H9 (cell line): Measurements from ENCODE around the gene EXOC6. TPM values are rescaled to one million over a fixed set of nuclear protein-coding genes. Genes with fewer than 3 reads are reported as not detected.

Experiments used
- DNase-seq: peaks from one replicate; pipeline ENCODE4 v3.0.0-alpha.2; 2017
- H2AFZ ChIP-seq: one replicate; pipeline ENCODE4 v1.6.1; 2013; ENCODE audit warnings: mild to moderate bottlenecking, low read length, control low read depth, moderate library complexity
- H2AK5ac ChIP-seq: 2 replicates; pipeline ENCODE4 v1.6.1; 2013; ENCODE audit warnings: low read length, control low read depth, mixed read lengths; ENCODE audit not compliant: insufficient read length
- H2BK120ac ChIP-seq: one replicate; pipeline ENCODE4 v1.6.1; 2013; ENCODE audit warnings: low read depth, mild to moderate bottlenecking, low read length, control low read depth, inconsistent platforms; ENCODE audit not compliant: poor library complexity, severe bottlenecking
- H2BK12ac ChIP-seq: 2 replicates; pipeline ENCODE4 v1.6.1; 2013; ENCODE audit warnings: low read length, control low read depth, mixed read lengths, low read depth; ENCODE audit not compliant: insufficient read length
- H2BK15ac ChIP-seq: 2 replicates; pipeline ENCODE4 v1.6.1; 2013; ENCODE audit warnings: low read depth, low read length, control low read depth
- H2BK20ac ChIP-seq: one replicate; pipeline ENCODE4 v1.6.1; 2013; ENCODE audit warnings: low read depth, mild to moderate bottlenecking, low read length, control low read depth, inconsistent platforms; ENCODE audit not compliant: poor library complexity, severe bottlenecking
- H2BK5ac ChIP-seq: 2 replicates; pipeline ENCODE4 v1.6.1; 2013; ENCODE audit warnings: low read length, control low read depth, mixed read lengths; ENCODE audit not compliant: insufficient read length
- H3K14ac ChIP-seq: 2 replicates; pipeline ENCODE4 v1.6.1; 2013; ENCODE audit warnings: low read length, control low read depth; ENCODE audit not compliant: insufficient read depth
- H3K18ac ChIP-seq: 2 replicates; pipeline ENCODE4 v1.6.1; 2013; ENCODE audit warnings: low read depth, mild to moderate bottlenecking, mixed read lengths, low read length, control low read depth; ENCODE audit not compliant: insufficient read length
- H3K23ac ChIP-seq: 2 replicates; pipeline ENCODE4 v1.6.1; 2013; ENCODE audit warnings: low read length, control low read depth, mixed read lengths, low read depth; ENCODE audit not compliant: insufficient read length
- H3K23me2 ChIP-seq: 2 replicates; pipeline ENCODE4 v1.6.1; 2013; ENCODE audit warnings: low read depth, mild to moderate bottlenecking, mixed read lengths, low read length, control low read depth; ENCODE audit not compliant: insufficient read length, poor library complexity, severe bottlenecking
- H3K27ac ChIP-seq: 2 replicates; pipeline ENCODE4 v1.5.1; 2013; ENCODE audit warnings: low read length, control low read depth, mixed read lengths, low read depth; ENCODE audit not compliant: insufficient read length
- H3K27me3 ChIP-seq: 2 replicates; pipeline ENCODE4 v1.6.1; 2013; ENCODE audit warnings: low read length, control low read depth, inconsistent platforms; ENCODE audit not compliant: insufficient read depth
- H3K4ac ChIP-seq: 2 replicates; pipeline ENCODE4 v1.6.1; 2013; ENCODE audit warnings: low read depth, mild to moderate bottlenecking, control low read depth, inconsistent platforms, low read length, moderate library complexity
- H3K4me1 ChIP-seq: 2 replicates; pipeline ENCODE4 v1.6.1; 2013; ENCODE audit warnings: low read length, control low read depth, inconsistent platforms; ENCODE audit not compliant: insufficient read depth
- H3K4me2 ChIP-seq: 2 replicates; pipeline ENCODE4 v1.6.1; 2013; ENCODE audit warnings: low read length, control low read depth, mixed read lengths; ENCODE audit not compliant: insufficient read length, insufficient read depth
- H3K56ac ChIP-seq: 2 replicates; pipeline ENCODE4 v1.6.1; 2013; ENCODE audit warnings: low read depth, mild to moderate bottlenecking, mixed read lengths, low read length, control low read depth; ENCODE audit not compliant: insufficient read length
- H3K79me1 ChIP-seq: 2 replicates; pipeline ENCODE4 v1.6.1; 2013; ENCODE audit warnings: low read depth, mild to moderate bottlenecking, moderate library complexity, low read length, control low read depth, inconsistent platforms; ENCODE audit not compliant: insufficient read depth, poor library complexity, severe bottlenecking
- H3K79me2 ChIP-seq: 2 replicates; pipeline ENCODE4 v1.6.1; 2013; ENCODE audit warnings: low read length, control low read depth, inconsistent platforms; ENCODE audit not compliant: insufficient read depth
- H3K9ac ChIP-seq: 2 replicates; pipeline ENCODE4 v1.6.1; 2013; ENCODE audit warnings: low read length, control low read depth, mixed read lengths; ENCODE audit not compliant: insufficient read length; ENCODE audit errors: extremely low read depth
- H3K9me3 ChIP-seq: one replicate; pipeline ENCODE4 v1.6.1; 2013; ENCODE audit warnings: low read depth, low read length, inconsistent platforms; ENCODE audit not compliant: control insufficient read depth
- H3T11ph ChIP-seq: one replicate; pipeline ENCODE4 v1.6.1; 2013; ENCODE audit warnings: mild to moderate bottlenecking, low read length, control low read depth, inconsistent platforms
- H4K20me1 ChIP-seq: one replicate; pipeline ENCODE4 v1.6.1; 2013; ENCODE audit not compliant: control insufficient read depth, insufficient read length, insufficient read depth
- H4K5ac ChIP-seq: 2 replicates; pipeline ENCODE4 v1.6.1; 2013; ENCODE audit warnings: low read depth, mild to moderate bottlenecking, mixed read lengths, low read length, control low read depth; ENCODE audit not compliant: insufficient read length
- H4K8ac ChIP-seq: replicated peaks from 2 replicates; pipeline ENCODE4 v1.6.1; 2013; ENCODE audit warnings: low read length, control low read depth, mixed read lengths, low read depth; ENCODE audit not compliant: insufficient read length
- H4K91ac ChIP-seq: 2 replicates; pipeline ENCODE4 v1.6.1; 2013; ENCODE audit warnings: low read depth, mild to moderate bottlenecking, moderate library complexity, mixed read lengths, low read length, control low read depth; ENCODE audit not compliant: insufficient read length
- H3K27ac Mint-ChIP-seq, 3 experiments: 2 replicates in 2 of 3; 3 replicates in 1 of 3; pipeline ENCODE4 v1.8.0; 2020 to 2021; ENCODE audit warnings: mixed read lengths in 3 of 3, mild to moderate bottlenecking in 1 of 3, moderate library complexity in 1 of 3
- H3K27me3 Mint-ChIP-seq: 2 replicates; pipeline ENCODE4 v1.8.0; 2021; ENCODE audit warnings: low read depth, mild to moderate bottlenecking, moderate library complexity, mixed read lengths
- H3K36me3 Mint-ChIP-seq, 3 experiments: 2 replicates in 2 of 3; 3 replicates in 1 of 3; pipeline ENCODE4 v1.8.0; 2020 to 2021; ENCODE audit warnings: low read depth in 3 of 3, mixed read lengths in 3 of 3; ENCODE audit not compliant: insufficient read depth in 1 of 3
- H3K4me1 Mint-ChIP-seq, 2 experiments: 2 replicates each; pipeline ENCODE4 v1.8.0; 2020; ENCODE audit warnings: mixed read lengths in 2 of 2
- H3K4me3 Mint-ChIP-seq, 2 experiments: 2 replicates in 1 of 2; 3 replicates in 1 of 2; pipeline ENCODE4 v1.8.0; 2020 to 2021; ENCODE audit warnings: mild to moderate bottlenecking in 2 of 2, mixed read lengths in 2 of 2, moderate library complexity in 1 of 2
- H3K9me3 Mint-ChIP-seq, 2 experiments: 2 replicates in 1 of 2; 3 replicates in 1 of 2; pipeline ENCODE4 v1.8.0; 2020; ENCODE audit warnings: mild to moderate bottlenecking in 2 of 2, mixed read lengths in 2 of 2, moderate library complexity in 1 of 2
- CTCF ChIP-seq: fragments of 200-600 bp; sonication (generic); conservative IDR thresholded peaks from 3 replicates; pipeline ENCODE4 v1.8.0; 2021; ENCODE audit warnings: antibody characterized with exemption, mild to moderate bottlenecking
- WGBS: extraction: QIAGEN DNeasy Blood & Tissue Kit; methylation state at CpG from one replicate; pipeline ENCODE4 v1.1.7; 2013; ENCODE audit warnings: missing lambda C conversion rate, low lambda C conversion rate, mixed read lengths; ENCODE audit not compliant: insufficient read length; ENCODE audit errors: extremely low coverage; 5-methylcytosine and 5-hydroxymethylcytosine counted together
- total RNA-seq: library from RNA; stranded (reverse); gene quantifications from 2 replicates; pipeline ENCODE4 v1.2.1, GENCODE V29; 2021

EXOC6 gene
- total RNA-seq, 1 experiment from 2014 or later = 9.0 TPM

GRCh38 chr10:92855560-92855959 lies 7.2 kb downstream of the EXOC6 start:
- H3K4me1 Mint-ChIP-seq = no peaks in the 10 kb centered on the region

More at GRCh38 chr10:92855560-92855959, 7.2 kb downstream of the EXOC6 start:
- Histone ChIP-seq H2BK20ac (no peak overlapping the region), H3T11ph (no peak overlapping the region), H3K4me2 (no peak overlapping the region), H3K4me1 (no peaks in the 10 kb centered on the region), H3K79me1 (no peaks in the 10 kb centered on the region), H2AFZ (no peak overlapping the region), H2AK5ac (no peak overlapping the region), H3K23me2 (no peaks in the 10 kb centered on the region), H2BK12ac (no peak overlapping the region), H3K9ac (no peak overlapping the region), H3K4ac (no peak overlapping the region), H3K23ac (no peak overlapping the region), H2BK5ac (no peak overlapping the region), H2BK15ac (no peak overlapping the region), H4K5ac (no peak overlapping the region), H3K79me2 (no peaks in the 10 kb centered on the region), H3K9me3 (no peaks in the 10 kb centered on the region), H3K18ac (no peak overlapping the region), H3K27ac (no peak overlapping the region), H4K20me1 (no peaks in the 10 kb centered on the region), H4K8ac (no peak overlapping the region), H3K56ac (no peak overlapping the region), H4K91ac (no peak overlapping the region), H3K27me3 (no peaks in the 10 kb centered on the region; the same call in 1 of the 2 replicates), H3K14ac (no peak overlapping the region), H2BK120ac (no peak overlapping the region)
- no peak for TF ChIP-seq CTCF
- no CpG with 5 or more reads among the region's 3 CpGs for WGBS
- peaks cover 26 to 30% of the 10 kb centered on the region in 2 experiments for H3K9me3 Mint-ChIP-seq
- no peak overlapping the region for H3K4me3 Mint-ChIP-seq
- no peak for DNase-seq
- H3K36me3 Mint-ChIP-seq = peaks cover 16 to 26% (median 18%) of the 10 kb centered on the region in 3 experiments
- H3K27ac Mint-ChIP-seq = no peak overlapping the region
- H3K27me3 Mint-ChIP-seq = peaks cover 15% of the 10 kb centered on the region
